ENCODE data around the gene UBR2. TPM values are rescaled to one million over a fixed set of nuclear protein-coding genes. Genes with fewer than 3 reads are reported as not detected.

UBR2 gene
- total RNA-seq, 1 donor from 2014 or later: 32.5 TPM

DNA sequence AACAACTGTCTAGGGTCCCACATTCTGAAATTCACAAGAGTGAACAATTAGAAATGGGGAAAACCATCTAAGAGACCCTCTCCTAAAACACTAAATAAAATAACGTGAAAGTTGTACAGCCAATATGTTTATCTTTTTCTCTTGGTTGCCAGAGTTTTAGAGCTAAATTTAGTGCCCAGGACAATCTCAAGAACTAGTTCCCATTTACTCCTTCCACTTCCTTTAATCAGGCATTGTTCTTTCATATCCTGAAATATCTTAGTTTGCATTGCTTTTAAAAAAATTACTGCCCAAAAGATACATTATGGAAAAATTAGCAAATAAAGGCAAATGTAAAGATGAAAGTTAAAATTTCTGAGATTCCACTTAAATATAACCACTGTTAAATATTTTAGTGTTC, 33.1 kb upstream of the UBR2 start:
- TF ChIP-seq, protein P1, sequence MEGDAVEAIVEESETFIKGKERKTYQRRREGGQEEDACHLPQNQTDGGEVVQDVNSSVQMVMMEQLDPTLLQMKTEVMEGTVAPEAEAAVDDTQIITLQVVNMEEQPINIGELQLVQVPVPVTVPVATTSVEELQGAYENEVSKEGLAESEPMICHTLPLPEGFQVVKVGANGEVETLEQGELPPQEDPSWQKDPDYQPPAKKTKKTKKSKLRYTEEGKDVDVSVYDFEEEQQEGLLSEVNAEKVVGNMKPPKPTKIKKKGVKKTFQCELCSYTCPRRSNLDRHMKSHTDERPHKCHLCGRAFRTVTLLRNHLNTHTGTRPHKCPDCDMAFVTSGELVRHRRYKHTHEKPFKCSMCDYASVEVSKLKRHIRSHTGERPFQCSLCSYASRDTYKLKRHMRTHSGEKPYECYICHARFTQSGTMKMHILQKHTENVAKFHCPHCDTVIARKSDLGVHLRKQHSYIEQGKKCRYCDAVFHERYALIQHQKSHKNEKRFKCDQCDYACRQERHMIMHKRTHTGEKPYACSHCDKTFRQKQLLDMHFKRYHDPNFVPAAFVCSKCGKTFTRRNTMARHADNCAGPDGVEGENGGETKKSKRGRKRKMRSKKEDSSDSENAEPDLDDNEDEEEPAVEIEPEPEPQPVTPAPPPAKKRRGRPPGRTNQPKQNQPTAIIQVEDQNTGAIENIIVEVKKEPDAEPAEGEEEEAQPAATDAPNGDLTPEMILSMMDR (IDR thresholded peaks at IDR 0.05; ENCODE audit: borderline replicate concordance): no peak
- no peak overlapping the region for H3K27ac ChIP-seq (replicated peaks)
- no peaks in the 10 kb centered on the region for H3K9me3 ChIP-seq (replicated peaks)
- DNase-seq: no peak
- intact Hi-C loops (cut with micrococcal nuclease): loop anchor here (10.0 kb wide), 1 partner anchor 276 kb away; no protein-coding TSS in a partner anchor
- H3K36me3 ChIP-seq: no peaks in the 10 kb centered on the region
- no peaks in the 10 kb centered on the region for H3K4me1 ChIP-seq
- H3K27me3 ChIP-seq (ENCODE audit: low read depth): no peaks in the 10 kb centered on the region
- no peak overlapping the region for H3K4me3 ChIP-seq

DNA sequence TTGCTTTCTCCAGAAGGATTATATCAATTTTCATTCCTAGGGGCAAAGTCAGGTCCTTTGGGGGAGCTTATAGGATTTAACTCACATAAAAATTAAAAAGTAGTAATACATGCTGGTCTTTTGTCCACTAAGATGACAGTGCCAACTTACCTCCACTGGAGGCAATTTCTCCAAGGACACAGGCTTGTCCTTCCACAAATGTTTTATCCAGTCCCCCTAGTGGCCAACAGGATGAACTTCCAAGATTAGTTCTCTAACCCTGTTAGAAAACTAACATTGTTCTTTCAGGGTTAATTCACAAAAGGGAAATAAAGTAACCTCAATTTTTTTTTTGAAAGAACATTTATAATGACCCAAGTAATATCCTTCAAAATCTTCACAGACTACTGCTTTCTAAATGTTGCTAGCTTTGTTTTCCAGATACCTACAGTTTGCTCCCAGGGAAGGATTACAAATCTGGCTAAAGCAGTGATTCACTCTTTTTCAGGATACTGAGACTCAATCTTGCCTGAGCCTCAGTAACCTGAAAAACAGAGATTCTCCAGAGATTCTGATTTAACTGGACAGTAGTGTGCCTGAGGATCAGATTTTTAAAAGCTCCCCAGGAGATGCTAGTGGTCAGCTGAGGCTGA, 31.7 kb upstream of the UBR2 start:
- H3K27me3 ChIP-seq (ENCODE audit: low read depth): no peaks in the 10 kb centered on the region
- TF ChIP-seq, protein P1 (IDR thresholded peaks at IDR 0.05; ENCODE audit: borderline replicate concordance): peak; percentile 86
- H3K4me1 ChIP-seq: no peaks in the 10 kb centered on the region
- intact Hi-C loops (cut with micrococcal nuclease): loop anchor here (10.0 kb wide), 1 partner anchor 277 kb away; no protein-coding TSS in a partner anchor
- no peak overlapping the region for H3K4me3 ChIP-seq
- H3K27ac ChIP-seq (replicated peaks): no peak overlapping the region
- H3K36me3 ChIP-seq: no peaks in the 10 kb centered on the region
- no peaks in the 10 kb centered on the region for H3K9me3 ChIP-seq (replicated peaks)
- DNase-seq: no peak

DNA sequence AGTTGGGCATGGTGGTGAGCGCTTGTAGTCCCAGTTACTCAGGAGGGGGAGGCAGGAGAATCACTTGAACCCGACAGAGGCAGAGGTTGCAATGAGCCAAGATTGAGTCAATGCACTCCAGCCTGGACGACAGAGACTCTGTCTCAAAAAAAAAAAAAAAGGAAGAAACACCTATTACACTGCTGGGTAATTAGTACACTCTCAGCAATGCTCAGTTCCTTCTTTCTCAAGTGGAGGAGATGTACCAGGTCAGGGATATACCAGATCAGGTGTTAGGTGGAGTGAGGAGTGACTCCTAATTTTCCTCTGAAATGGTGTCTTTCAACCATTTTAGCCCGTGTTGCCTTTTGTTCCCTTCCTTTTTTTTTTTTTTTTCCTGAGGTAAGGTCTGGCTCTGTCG, 30.0 kb upstream of the UBR2 start:
- Histone ChIP-seq H3K27me3 (ENCODE audit: low read depth) (no peaks in the 10 kb centered on the region), H3K4me3 (no peak overlapping the region), H3K27ac (replicated peaks) (no peak overlapping the region), H3K36me3 (no peaks in the 10 kb centered on the region), H3K9me3 (replicated peaks) (no peaks in the 10 kb centered on the region), H3K4me1 (peaks cover 4% of the 10 kb centered on the region)
- TF ChIP-seq, protein P1 (IDR thresholded peaks at IDR 0.05; ENCODE audit: borderline replicate concordance): no peak
- intact Hi-C loops (cut with micrococcal nuclease): loop anchor here (10.0 kb wide), 1 partner anchor 279 kb away; no protein-coding TSS in a partner anchor
- no peak for DNase-seq

DNA sequence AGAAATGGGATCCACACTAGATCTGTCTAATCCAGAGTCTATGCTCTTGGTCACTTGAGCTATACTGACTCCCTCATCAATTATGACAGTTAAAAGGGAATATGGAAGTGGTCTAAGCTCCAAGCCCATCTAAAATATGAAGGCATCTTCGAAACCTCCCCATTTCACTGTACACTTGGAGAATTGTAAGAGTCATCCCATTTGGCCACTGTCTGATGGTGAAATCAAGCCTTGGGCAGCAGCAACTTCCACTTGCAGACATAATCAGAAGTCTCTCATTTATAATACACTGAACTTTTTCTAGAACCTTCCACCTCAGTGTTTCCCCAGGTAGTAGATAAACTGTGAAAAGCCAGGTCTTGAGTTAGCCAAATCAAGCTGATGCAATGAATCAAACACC, 26.3 kb upstream of the UBR2 start:
- Histone ChIP-seq H3K9me3 (replicated peaks) (no peaks in the 10 kb centered on the region), H3K4me1 (peaks cover 4% of the 10 kb centered on the region), H3K4me3 (no peak overlapping the region), H3K36me3 (no peaks in the 10 kb centered on the region), H3K27ac (replicated peaks) (no peak overlapping the region), H3K27me3 (ENCODE audit: low read depth) (no peaks in the 10 kb centered on the region)
- intact Hi-C loops (cut with micrococcal nuclease): loop anchor here (10.0 kb wide), 1 partner anchor 283 kb away; no protein-coding TSS in a partner anchor
- TF ChIP-seq, protein P1 (IDR thresholded peaks at IDR 0.05; ENCODE audit: borderline replicate concordance): no peak
- no peak for DNase-seq

DNA sequence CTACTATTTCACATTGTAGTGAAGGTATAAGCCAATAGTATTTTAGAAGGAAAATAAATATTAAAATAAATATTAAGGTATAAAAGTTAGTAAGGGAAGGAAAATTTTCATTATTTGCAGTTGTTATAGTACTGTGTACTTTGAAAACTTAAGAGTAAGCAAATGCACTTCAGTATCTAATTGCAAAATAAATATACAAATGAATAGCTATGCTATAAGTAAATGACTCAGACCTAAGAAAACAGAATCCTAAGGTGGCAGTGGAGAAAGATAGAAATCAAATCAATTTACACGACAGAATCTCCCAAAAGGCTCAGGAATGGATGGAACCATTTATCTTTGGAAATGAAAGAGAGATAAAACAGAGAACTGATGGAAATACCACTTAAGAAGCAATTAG, 24.7 kb upstream of the UBR2 start:
- TF ChIP-seq, protein P1 (IDR thresholded peaks at IDR 0.05; ENCODE audit: borderline replicate concordance): no peak
- no peak for DNase-seq

More for the DNA sequence above, 24.7 kb upstream of the UBR2 start:
- intact Hi-C loops (cut with micrococcal nuclease): loop anchor here (10.0 kb wide), 1 partner anchor 284 kb away; no protein-coding TSS in a partner anchor
- Histone ChIP-seq H3K36me3 (no peaks in the 10 kb centered on the region), H3K27me3 (ENCODE audit: low read depth) (no peaks in the 10 kb centered on the region), H3K4me3 (no peak overlapping the region), H3K9me3 (replicated peaks) (no peaks in the 10 kb centered on the region), H3K27ac (replicated peaks) (no peak overlapping the region), H3K4me1 (peaks cover 4% of the 10 kb centered on the region)
